HepG2 (cell line): ENCODE measurements around the gene WNT5B. TPM values are rescaled to one million over a fixed set of nuclear protein-coding genes. Genes with fewer than 3 reads are reported as not detected.

Source experiments
- CHCHD3 ChIP-seq: sonication (generic); formaldehyde crosslinking; IDR thresholded peaks from 2 replicates; pipeline ENCODE4 v1.8.0; 2022; ENCODE audit warnings: mild to moderate bottlenecking, missing genetic modification reagents, moderate library complexity
- ELF3 ChIP-seq: IDR thresholded peaks from 2 replicates; pipeline ENCODE4 v1.6.1; 2016; ENCODE audit warnings: missing genetic modification reagents, missing compliant biosample characterization
- FOSL2 ChIP-seq: sonication (generic); formaldehyde crosslinking; IDR thresholded peaks from 2 replicates; pipeline ENCODE4 v1.4.0; 2020; ENCODE audit warnings: missing genetic modification reagents
- FOXK1 ChIP-seq: sonication (generic); formaldehyde crosslinking; IDR thresholded peaks from 2 replicates; pipeline ENCODE4 v1.4.0; 2020; ENCODE audit warnings: low read depth, missing genetic modification reagents, borderline replicate concordance
- GATA4 ChIP-seq: sonication (generic); IDR thresholded peaks from 2 replicates; pipeline ENCODE4 v1.6.1; 2016; ENCODE audit warnings: antibody characterized with exemption, low read depth, borderline replicate concordance
- HDAC2 ChIP-seq: sonication (generic); formaldehyde crosslinking; IDR thresholded peaks from 2 replicates; pipeline ENCODE4 v1.4.0; 2020; ENCODE audit warnings: missing genetic modification reagents
- MEIS2 ChIP-seq: sonication (generic); formaldehyde crosslinking; IDR thresholded peaks from 2 replicates; pipeline ENCODE4 v1.9.0; 2021; ENCODE audit warnings: mild to moderate bottlenecking, missing genetic modification reagents
- PHB2 ChIP-seq: fragments of 450-650 bp; IDR thresholded peaks from 2 replicates; pipeline ENCODE4 v1.6.1; 2018; ENCODE audit not compliant: partially characterized antibody
- PTBP1 ChIP-seq: fragments of 200-400 bp; formaldehyde crosslinking; IDR thresholded peaks from 2 replicates; pipeline ENCODE4 v1.6.1; 2018; ENCODE audit warnings: low read length, low read depth; ENCODE audit not compliant: poor library complexity, severe bottlenecking
- RBFOX2 ChIP-seq: fragments of 200-400 bp; formaldehyde crosslinking; IDR thresholded peaks from 2 replicates; pipeline ENCODE4 v1.6.1; 2017; ENCODE audit warnings: low read depth, mild to moderate bottlenecking, low read length
- SSRP1 ChIP-seq: IDR thresholded peaks from 2 replicates; pipeline ENCODE4 v1.6.1; 2016; ENCODE audit warnings: control low read depth
- TARDBP ChIP-seq: sonication (generic); formaldehyde crosslinking; IDR thresholded peaks from 2 replicates; pipeline ENCODE4 v1.8.0; 2022; ENCODE audit warnings: mild to moderate bottlenecking, missing genetic modification reagents
- TSC22D2 ChIP-seq: sonication (generic); formaldehyde crosslinking; IDR thresholded peaks from 2 replicates; pipeline ENCODE4 v1.5.1; 2020; ENCODE audit warnings: missing genetic modification reagents, mild to moderate bottlenecking, borderline replicate concordance
- ZNF7 ChIP-seq: IDR thresholded peaks from 2 replicates; pipeline ENCODE4 v1.6.1; 2016; ENCODE audit warnings: missing biosample characterization, missing genetic modification reagents
- ZNF782 ChIP-seq: sonication (generic); formaldehyde crosslinking; IDR thresholded peaks from 2 replicates; pipeline ENCODE4 v1.4.0; 2020; ENCODE audit warnings: missing genetic modification reagents, mild to moderate bottlenecking, borderline replicate concordance
- polyA plus RNA-seq, 8 experiments: library from polyadenylated mRNA; depleted of rRNA in 3 of 8; stranded (reverse) in 7 of 8; unstranded in 1 of 8; fragments of >200 nt; fragmentation: Illumina TruSeq in 4 of 8; extraction: Trizol in 4 of 8; gene quantifications; 2 replicates each; pipeline versions ENCODE4 v1.2.1 to v1.2.3, GENCODE V29; 2011 to 2016; ENCODE audit warnings: low read depth in 4 of 8, missing spikeins in 1 of 8, mixed read lengths in 1 of 8; ENCODE audit not compliant: insufficient read depth in 1 of 8
- total RNA-seq, 5 experiments: library from RNA; depleted of rRNA; stranded (reverse); fragments of >200 nt; fragmentation: Illumina TruSeq; extraction: Trizol; gene quantifications; 2 replicates each; pipeline ENCODE4 v1.2.3, GENCODE V29; 2016; ENCODE audit warnings: low read depth in 1 of 5
- TF ChIP-seq, protein P1 (sequence below): sonication (generic); formaldehyde crosslinking; IDR thresholded peaks from 2 replicates; pipeline ENCODE4 v1.4.0; 2020; ENCODE audit warnings: missing genetic modification reagents
- TF ChIP-seq, protein P2 (sequence below): IDR thresholded peaks from 2 replicates; pipeline ENCODE4 v1.6.1; 2016; ENCODE audit warnings: low read depth, missing genetic modification reagents, missing compliant biosample characterization
- TF ChIP-seq, protein P3 (sequence below): fragments of 450-650 bp; IDR thresholded peaks from 2 replicates; pipeline ENCODE4 v1.6.1; 2017
- TF ChIP-seq, protein P4 (sequence below), 2 experiments: sonication (generic) in 1 of 2; formaldehyde crosslinking in 1 of 2; IDR thresholded peaks; 2 replicates each; pipeline versions ENCODE4 v1.5.1 to v1.6.1; 2011 to 2020; ENCODE audit warnings: borderline replicate concordance in 1 of 2, low read depth in 1 of 2, low read length in 1 of 2, mild to moderate bottlenecking in 1 of 2, missing genetic modification reagents in 1 of 2, moderate library complexity in 1 of 2

WNT5B gene
- total and polyA plus RNA-seq, 2 of the 13 experiments (the other 11 are each of a cell fraction or from before 2014, with no cell fraction given): 0.04 TPM; not detected in 1

DNA sequence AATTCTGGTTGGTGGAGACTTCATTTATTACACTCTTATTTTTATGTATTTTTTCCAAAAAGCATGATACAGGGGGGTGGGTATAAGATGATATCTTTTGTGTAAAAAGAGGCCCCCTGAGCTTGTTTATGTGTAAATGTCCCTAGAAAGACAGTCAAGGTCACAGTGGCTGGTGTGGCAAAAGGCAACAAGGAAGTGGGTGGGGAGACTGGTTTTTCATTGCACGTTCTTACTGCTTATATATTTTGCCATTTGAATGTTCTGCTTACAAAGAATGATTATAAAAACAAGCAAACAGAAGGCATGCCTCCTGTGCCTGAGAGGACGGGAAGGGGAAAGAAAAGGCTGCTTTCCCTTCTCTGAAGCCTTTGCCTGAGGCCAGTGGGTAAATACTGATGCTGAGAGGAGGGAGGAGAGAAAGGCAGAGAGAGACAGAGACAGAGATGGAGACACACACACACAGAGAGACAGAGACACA is 37.7 kb downstream of the WNT5B start (continued):
- TF ChIP-seq, protein P1, sequence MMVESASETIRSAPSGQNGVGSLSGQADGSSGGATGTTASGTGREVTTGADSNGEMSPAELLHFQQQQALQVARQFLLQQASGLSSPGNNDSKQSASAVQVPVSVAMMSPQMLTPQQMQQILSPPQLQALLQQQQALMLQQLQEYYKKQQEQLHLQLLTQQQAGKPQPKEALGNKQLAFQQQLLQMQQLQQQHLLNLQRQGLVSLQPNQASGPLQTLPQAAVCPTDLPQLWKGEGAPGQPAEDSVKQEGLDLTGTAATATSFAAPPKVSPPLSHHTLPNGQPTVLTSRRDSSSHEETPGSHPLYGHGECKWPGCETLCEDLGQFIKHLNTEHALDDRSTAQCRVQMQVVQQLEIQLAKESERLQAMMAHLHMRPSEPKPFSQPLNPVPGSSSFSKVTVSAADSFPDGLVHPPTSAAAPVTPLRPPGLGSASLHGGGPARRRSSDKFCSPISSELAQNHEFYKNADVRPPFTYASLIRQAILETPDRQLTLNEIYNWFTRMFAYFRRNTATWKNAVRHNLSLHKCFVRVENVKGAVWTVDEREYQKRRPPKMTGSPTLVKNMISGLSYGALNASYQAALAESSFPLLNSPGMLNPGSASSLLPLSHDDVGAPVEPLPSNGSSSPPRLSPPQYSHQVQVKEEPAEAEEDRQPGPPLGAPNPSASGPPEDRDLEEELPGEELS (CRISPR knock-in tag): peak; percentile 86
- no peak for TF ChIP-seq PTBP1
- TF ChIP-seq TARDBP (CRISPR knock-in tag): no peak; the same call in 1 of the 2 replicates
- no peak for TF ChIP-seq FOSL2
- no peak for TF ChIP-seq TSC22D2
- TF ChIP-seq ZNF7 (CRISPR knock-in tag): no peak
- no peak for TF ChIP-seq PHB2
- no peak for TF ChIP-seq MEIS2 (CRISPR knock-in tag)
- TF ChIP-seq GATA4: no peak
- no peak for TF ChIP-seq ZNF782 (CRISPR knock-in tag)
- TF ChIP-seq FOXK1 (CRISPR knock-in tag): peak; percentile 94; the same call in 1 of the 2 replicates
- TF ChIP-seq HDAC2 (CRISPR knock-in tag): peak; percentile 34; the same call in 1 of the 2 replicates
- TF ChIP-seq CHCHD3 (CRISPR knock-in tag): no peak
- TF ChIP-seq SSRP1 (CRISPR knock-in tag): no peak
- TF ChIP-seq, protein P2, sequence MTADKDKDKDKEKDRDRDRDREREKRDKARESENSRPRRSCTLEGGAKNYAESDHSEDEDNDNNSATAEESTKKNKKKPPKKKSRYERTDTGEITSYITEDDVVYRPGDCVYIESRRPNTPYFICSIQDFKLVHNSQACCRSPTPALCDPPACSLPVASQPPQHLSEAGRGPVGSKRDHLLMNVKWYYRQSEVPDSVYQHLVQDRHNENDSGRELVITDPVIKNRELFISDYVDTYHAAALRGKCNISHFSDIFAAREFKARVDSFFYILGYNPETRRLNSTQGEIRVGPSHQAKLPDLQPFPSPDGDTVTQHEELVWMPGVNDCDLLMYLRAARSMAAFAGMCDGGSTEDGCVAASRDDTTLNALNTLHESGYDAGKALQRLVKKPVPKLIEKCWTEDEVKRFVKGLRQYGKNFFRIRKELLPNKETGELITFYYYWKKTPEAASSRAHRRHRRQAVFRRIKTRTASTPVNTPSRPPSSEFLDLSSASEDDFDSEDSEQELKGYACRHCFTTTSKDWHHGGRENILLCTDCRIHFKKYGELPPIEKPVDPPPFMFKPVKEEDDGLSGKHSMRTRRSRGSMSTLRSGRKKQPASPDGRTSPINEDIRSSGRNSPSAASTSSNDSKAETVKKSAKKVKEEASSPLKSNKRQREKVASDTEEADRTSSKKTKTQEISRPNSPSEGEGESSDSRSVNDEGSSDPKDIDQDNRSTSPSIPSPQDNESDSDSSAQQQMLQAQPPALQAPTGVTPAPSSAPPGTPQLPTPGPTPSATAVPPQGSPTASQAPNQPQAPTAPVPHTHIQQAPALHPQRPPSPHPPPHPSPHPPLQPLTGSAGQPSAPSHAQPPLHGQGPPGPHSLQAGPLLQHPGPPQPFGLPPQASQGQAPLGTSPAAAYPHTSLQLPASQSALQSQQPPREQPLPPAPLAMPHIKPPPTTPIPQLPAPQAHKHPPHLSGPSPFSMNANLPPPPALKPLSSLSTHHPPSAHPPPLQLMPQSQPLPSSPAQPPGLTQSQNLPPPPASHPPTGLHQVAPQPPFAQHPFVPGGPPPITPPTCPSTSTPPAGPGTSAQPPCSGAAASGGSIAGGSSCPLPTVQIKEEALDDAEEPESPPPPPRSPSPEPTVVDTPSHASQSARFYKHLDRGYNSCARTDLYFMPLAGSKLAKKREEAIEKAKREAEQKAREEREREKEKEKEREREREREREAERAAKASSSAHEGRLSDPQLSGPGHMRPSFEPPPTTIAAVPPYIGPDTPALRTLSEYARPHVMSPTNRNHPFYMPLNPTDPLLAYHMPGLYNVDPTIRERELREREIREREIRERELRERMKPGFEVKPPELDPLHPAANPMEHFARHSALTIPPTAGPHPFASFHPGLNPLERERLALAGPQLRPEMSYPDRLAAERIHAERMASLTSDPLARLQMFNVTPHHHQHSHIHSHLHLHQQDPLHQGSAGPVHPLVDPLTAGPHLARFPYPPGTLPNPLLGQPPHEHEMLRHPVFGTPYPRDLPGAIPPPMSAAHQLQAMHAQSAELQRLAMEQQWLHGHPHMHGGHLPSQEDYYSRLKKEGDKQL (CRISPR knock-in tag): 0 out of 2 replicates have a peak, but pooled peaks have one; percentile 22
- TF ChIP-seq, protein P3, sequence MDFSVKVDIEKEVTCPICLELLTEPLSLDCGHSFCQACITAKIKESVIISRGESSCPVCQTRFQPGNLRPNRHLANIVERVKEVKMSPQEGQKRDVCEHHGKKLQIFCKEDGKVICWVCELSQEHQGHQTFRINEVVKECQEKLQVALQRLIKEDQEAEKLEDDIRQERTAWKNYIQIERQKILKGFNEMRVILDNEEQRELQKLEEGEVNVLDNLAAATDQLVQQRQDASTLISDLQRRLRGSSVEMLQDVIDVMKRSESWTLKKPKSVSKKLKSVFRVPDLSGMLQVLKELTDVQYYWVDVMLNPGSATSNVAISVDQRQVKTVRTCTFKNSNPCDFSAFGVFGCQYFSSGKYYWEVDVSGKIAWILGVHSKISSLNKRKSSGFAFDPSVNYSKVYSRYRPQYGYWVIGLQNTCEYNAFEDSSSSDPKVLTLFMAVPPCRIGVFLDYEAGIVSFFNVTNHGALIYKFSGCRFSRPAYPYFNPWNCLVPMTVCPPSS: no peak
- TF ChIP-seq, protein P4, sequence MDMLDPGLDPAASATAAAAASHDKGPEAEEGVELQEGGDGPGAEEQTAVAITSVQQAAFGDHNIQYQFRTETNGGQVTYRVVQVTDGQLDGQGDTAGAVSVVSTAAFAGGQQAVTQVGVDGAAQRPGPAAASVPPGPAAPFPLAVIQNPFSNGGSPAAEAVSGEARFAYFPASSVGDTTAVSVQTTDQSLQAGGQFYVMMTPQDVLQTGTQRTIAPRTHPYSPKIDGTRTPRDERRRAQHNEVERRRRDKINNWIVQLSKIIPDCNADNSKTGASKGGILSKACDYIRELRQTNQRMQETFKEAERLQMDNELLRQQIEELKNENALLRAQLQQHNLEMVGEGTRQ (IDR thresholded peaks at IDR 0.05; ENCODE audit: low read depth, low read length): no peak
- TF ChIP-seq, protein P4 (CRISPR knock-in tag; IDR thresholded peaks at IDR 0.05; ENCODE audit: borderline replicate concordance): no peak
- no peak for TF ChIP-seq RBFOX2
- peak; percentile 97 for TF ChIP-seq ELF3
